OCI-LY1 (cell line): ENCODE data around the gene EIF5A.

Source experiments
- H2AFZ ChIP-seq: fragments of 200-600 bp; sonication (generic), shearing (Covaris generic); 2 replicates; pipeline ENCODE4 v1.6.0; 2014; ENCODE audit warnings: antibody characterized with exemption, mild to moderate bottlenecking, low read length
- H3F3A ChIP-seq: fragments of 200-600 bp; sonication (generic), shearing (Covaris generic); 2 replicates; pipeline ENCODE4 v1.6.0; 2014; ENCODE audit warnings: mild to moderate bottlenecking, antibody characterized with exemption, low read length, moderate library complexity; ENCODE audit not compliant: insufficient read depth
- H3K27ac ChIP-seq: fragments of 200-600 bp; sonication (generic); 2 replicates; pipeline ENCODE4 v1.5.1; 2014; ENCODE audit warnings: low read length, mixed run types, mild to moderate bottlenecking, low read depth; ENCODE audit not compliant: poor library complexity, severe bottlenecking
- H3K27me3 ChIP-seq: fragments of 200-600 bp; sonication (generic); 2 replicates; pipeline ENCODE4 v1.6.0; 2014; ENCODE audit warnings: antibody characterized with exemption, mild to moderate bottlenecking, low read length, moderate library complexity; ENCODE audit not compliant: insufficient read depth
- H3K36me3 ChIP-seq: fragments of 200-600 bp; sonication (generic); 2 replicates; pipeline ENCODE4 v1.6.1; 2014; ENCODE audit warnings: mild to moderate bottlenecking, antibody characterized with exemption, low read length, moderate library complexity, mixed read lengths; ENCODE audit not compliant: insufficient read depth
- H3K4me1 ChIP-seq: fragments of 200-600 bp; sonication (generic); 2 replicates; pipeline ENCODE4 v1.5.1; 2014; ENCODE audit warnings: mild to moderate bottlenecking, low read length, moderate library complexity; ENCODE audit not compliant: insufficient read depth, severe bottlenecking
- H3K4me2 ChIP-seq: fragments of 200-600 bp; sonication (generic), shearing (Covaris generic); 2 replicates; pipeline ENCODE4 v1.6.1; 2014; ENCODE audit warnings: low read length
- H3K4me3 ChIP-seq: fragments of 200-600 bp; sonication (generic); 2 replicates; pipeline ENCODE4 v1.5.1; 2014; ENCODE audit warnings: low read length, low read depth, mild to moderate bottlenecking, mixed read lengths; ENCODE audit not compliant: poor library complexity, severe bottlenecking
- H3K79me2 ChIP-seq: fragments of 200-600 bp; shearing (Covaris generic); 2 replicates; pipeline ENCODE4 v1.6.1; 2016; ENCODE audit warnings: mixed run types, low read length, mixed read lengths; ENCODE audit not compliant: insufficient read depth
- H3K9ac ChIP-seq: fragments of 200-600 bp; sonication (generic), shearing (Covaris generic); 2 replicates; pipeline ENCODE4 v1.6.1; 2014; ENCODE audit warnings: mild to moderate bottlenecking, low read length, mixed read lengths
- H3K9me2 ChIP-seq: fragments of 200-600 bp; sonication (generic), shearing (Covaris generic); 2 replicates; pipeline ENCODE4 v1.6.1; 2014; ENCODE audit warnings: low read depth, mild to moderate bottlenecking, low read length, mixed read lengths
- H3K9me3 ChIP-seq: fragments of 200-600 bp; shearing (Covaris generic); 2 replicates; pipeline ENCODE4 v1.6.1; 2014; ENCODE audit warnings: low read length, mixed read lengths
- H4K20me1 ChIP-seq: fragments of 200-600 bp; sonication (generic), shearing (Covaris generic); 2 replicates; pipeline ENCODE4 v1.6.0; 2016; ENCODE audit warnings: mild to moderate bottlenecking, low read length; ENCODE audit not compliant: insufficient read depth
- EZH2 ChIP-seq: fragments of 200-600 bp; sonication (generic), shearing (Covaris generic); IDR thresholded peaks from 2 replicates; pipeline ENCODE4 v1.8.0; 2017; ENCODE audit warnings: borderline replicate concordance, mixed run types, mild to moderate bottlenecking, antibody characterized with exemption, low read length, moderate library complexity, mixed read lengths
- TF ChIP-seq, protein P1 (sequence below): fragments of 200-600 bp; sonication (generic), shearing (Covaris generic); IDR thresholded peaks from 2 replicates; pipeline ENCODE4 v1.5.1; 2017; ENCODE audit warnings: mild to moderate bottlenecking, antibody characterized with exemption, low read length, moderate library complexity, mixed read lengths

EIF5A gene

DNA sequence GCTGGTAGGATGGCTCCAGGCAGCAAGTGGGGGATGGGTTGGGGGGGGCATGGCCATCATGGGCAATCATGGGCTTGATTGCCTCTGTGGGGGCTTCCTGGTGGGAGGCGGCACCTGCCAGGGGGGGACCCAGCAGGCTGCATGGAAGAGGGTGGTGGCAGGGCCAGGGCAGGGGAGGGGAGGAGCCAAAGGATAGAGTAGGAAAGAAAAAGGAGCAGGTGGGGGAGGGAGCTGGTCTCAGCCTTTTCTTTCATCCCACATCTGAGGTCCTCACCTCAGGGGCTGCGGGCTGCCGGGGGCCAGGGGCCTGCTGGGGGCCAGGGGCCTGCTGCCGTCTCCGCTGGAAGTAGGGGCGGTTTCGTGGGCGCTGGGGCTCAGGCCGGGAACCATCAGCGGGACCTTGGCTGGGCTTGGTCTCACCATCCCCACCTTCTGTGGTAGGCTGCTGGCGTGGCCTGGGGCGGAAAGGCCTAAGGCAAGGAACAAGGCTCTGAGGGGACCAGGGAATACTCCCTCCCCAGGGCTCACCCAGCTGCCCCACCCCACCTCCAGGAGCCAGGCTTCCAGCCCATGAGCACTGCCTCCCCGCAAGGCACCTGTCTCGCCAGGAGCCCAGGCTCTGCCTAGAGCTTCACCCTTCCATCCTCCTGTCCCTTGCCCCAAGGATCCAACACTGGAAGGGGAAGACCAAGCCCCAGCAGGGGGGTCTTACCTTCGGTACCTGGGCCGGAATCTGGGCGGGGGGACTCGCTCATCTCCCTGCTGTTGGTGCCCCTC, 18.0 kb upstream of the EIF5A start:
- peaks cover 12% of the 10 kb centered on the region for H3K27me3 ChIP-seq

DNA sequence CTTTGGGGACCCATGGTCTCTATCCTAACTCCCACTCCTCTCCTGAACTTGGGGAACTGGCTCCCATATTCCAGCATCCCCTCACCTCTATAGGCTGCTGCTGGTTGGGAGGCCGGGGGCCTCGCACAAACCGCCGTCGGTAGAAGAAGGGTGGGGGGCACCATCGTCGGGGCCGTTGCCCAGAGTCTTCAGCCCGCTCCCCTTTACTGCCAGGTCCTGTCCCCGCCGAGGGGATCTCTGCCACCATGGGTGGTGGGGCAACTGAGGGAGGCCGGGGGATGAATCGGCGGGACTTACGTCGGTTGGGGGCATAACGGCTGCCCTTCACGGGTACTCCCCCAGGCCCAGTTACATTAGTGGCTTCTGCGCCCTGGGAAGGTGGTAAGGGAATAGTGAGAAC, 17.3 kb upstream of the EIF5A start:
- Histone ChIP-seq H3K4me3 (no peak overlapping the region), H3K9me3 (no peaks in the 10 kb centered on the region), H3K9me2 (no peaks in the 10 kb centered on the region), H3F3A (no peaks in the 10 kb centered on the region), H3K9ac (no peak overlapping the region), H3K27me3 (peaks cover 12% of the 10 kb centered on the region), H4K20me1 (no peaks in the 10 kb centered on the region), H3K36me3 (no peaks in the 10 kb centered on the region), H2AFZ (no peak overlapping the region), H3K79me2 (no peaks in the 10 kb centered on the region), H3K4me1 (peaks cover 7% of the 10 kb centered on the region), H3K4me2 (no peak overlapping the region), H3K27ac (no peak overlapping the region)
- TF ChIP-seq EZH2: no peak
- TF ChIP-seq, protein P1, sequence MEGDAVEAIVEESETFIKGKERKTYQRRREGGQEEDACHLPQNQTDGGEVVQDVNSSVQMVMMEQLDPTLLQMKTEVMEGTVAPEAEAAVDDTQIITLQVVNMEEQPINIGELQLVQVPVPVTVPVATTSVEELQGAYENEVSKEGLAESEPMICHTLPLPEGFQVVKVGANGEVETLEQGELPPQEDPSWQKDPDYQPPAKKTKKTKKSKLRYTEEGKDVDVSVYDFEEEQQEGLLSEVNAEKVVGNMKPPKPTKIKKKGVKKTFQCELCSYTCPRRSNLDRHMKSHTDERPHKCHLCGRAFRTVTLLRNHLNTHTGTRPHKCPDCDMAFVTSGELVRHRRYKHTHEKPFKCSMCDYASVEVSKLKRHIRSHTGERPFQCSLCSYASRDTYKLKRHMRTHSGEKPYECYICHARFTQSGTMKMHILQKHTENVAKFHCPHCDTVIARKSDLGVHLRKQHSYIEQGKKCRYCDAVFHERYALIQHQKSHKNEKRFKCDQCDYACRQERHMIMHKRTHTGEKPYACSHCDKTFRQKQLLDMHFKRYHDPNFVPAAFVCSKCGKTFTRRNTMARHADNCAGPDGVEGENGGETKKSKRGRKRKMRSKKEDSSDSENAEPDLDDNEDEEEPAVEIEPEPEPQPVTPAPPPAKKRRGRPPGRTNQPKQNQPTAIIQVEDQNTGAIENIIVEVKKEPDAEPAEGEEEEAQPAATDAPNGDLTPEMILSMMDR: no peak

More for the DNA sequence above, 18.0 kb upstream of the EIF5A start:
- H3K36me3 ChIP-seq: no peaks in the 10 kb centered on the region
- TF ChIP-seq, protein P1: no peak
- TF ChIP-seq EZH2: no peak
- no peaks in the 10 kb centered on the region for H3F3A ChIP-seq
- H2AFZ ChIP-seq: no peak overlapping the region
- no peak overlapping the region for H3K4me2 ChIP-seq
- H3K9ac ChIP-seq: no peak overlapping the region
- no peak overlapping the region for H3K4me3 ChIP-seq
- H3K9me2 ChIP-seq: no peaks in the 10 kb centered on the region
- no peaks in the 10 kb centered on the region for H3K79me2 ChIP-seq
- no peak overlapping the region for H3K27ac ChIP-seq
- no peaks in the 10 kb centered on the region for H3K9me3 ChIP-seq
- H4K20me1 ChIP-seq: no peaks in the 10 kb centered on the region
- no peaks in the 10 kb centered on the region for H3K4me1 ChIP-seq

DNA sequence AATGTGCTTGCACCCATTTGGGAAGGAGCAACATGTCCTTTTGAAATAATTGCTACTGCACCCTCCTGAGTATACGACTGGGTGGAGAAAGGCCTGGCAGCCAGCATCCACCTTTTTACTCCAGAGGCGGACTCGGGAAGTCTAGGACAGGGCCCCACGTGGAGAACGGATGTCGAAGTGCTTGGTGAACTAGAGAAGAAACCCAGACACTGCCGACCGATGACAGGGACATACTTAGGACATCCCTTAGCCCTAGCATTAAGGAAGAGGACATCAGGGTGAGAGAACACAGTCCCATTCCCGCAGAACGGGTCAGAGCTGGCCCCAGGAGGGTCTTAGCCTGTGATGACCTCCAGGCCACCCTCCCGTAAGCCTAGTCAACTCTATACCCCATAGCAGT, 16.7 kb upstream of the EIF5A start:
- H3K27ac ChIP-seq: no peak overlapping the region
- peaks cover 10% of the 10 kb centered on the region for H3K4me1 ChIP-seq
- no peak overlapping the region for H2AFZ ChIP-seq
- no peaks in the 10 kb centered on the region for H4K20me1 ChIP-seq
- TF ChIP-seq EZH2: no peak
- TF ChIP-seq, protein P1: no peak
- H3K79me2 ChIP-seq: no peaks in the 10 kb centered on the region
- no peak overlapping the region for H3K4me3 ChIP-seq
- H3K4me2 ChIP-seq: no peak overlapping the region
- H3F3A ChIP-seq: no peaks in the 10 kb centered on the region
- no peaks in the 10 kb centered on the region for H3K9me2 ChIP-seq
- H3K9me3 ChIP-seq: no peaks in the 10 kb centered on the region
- H3K36me3 ChIP-seq: no peaks in the 10 kb centered on the region
- H3K27me3 ChIP-seq: peaks cover 11% of the 10 kb centered on the region
- H3K9ac ChIP-seq: no peak overlapping the region
